Measurements from ENCODE around the gene RENBP.

RENBP gene

GRCh38 chrX:153953342-153953830 lies 8.9 kb upstream of the RENBP start:
- peak; percentile 87 for DNase-seq

DNA sequence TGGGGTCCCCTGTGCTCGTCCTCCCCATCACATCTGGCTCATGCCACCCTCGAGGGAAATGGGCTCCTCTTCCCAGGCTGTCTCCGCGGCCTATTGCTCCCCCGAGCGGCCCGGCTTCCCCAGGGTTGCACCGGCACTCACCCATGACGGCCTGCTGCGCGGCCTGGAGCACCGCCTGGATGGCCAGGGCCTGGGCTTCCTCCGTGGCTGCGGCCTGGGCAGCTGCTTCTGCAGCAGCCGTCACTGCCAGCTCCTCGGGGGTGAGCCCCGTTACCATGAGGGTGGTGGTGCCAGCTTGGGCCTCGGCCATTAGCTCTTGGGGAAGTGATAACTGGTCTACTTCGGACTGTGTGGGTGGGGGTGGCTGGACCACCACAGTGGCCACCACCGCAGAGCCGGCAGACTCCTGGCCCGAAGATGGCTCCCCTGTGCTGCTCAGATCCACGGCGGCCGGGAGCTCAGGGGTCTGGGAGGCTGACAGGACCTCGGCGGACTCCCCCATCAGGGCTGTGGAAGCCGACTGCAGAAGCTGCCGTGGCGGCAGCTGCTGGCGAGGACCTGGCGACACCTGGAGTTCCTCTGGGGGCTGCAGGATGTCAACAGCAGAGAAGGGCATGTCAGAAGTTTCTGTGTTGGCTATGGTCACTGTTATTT lies 8.1 kb upstream of the RENBP start:
- DNase-seq: no peak

GRCh38 chrX:153951683-153952372 lies 7.4 kb upstream of the RENBP start:
- no peak for DNase-seq

DNA sequence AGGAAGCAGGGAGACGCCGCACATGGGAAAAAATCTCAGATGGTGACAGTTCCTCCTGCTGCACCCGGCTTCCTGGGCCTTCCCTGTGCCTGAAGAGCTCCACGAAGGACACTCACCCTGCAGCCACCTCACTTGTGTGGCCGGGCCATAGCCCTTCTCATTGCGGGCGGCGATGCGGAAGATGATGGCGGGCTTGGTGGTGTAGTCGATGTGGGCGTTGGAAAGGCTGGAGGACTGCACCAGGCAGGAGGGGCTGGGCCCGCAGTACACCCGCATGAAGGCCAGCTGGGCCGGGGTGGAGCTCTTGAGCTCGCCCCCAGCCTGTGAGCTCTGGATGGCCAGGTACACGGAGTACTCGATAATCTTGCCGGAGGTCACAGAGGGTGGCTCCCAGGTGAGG lies 5.7 kb upstream of the RENBP start:
- peak; percentile 56 for DNase-seq

DNA sequence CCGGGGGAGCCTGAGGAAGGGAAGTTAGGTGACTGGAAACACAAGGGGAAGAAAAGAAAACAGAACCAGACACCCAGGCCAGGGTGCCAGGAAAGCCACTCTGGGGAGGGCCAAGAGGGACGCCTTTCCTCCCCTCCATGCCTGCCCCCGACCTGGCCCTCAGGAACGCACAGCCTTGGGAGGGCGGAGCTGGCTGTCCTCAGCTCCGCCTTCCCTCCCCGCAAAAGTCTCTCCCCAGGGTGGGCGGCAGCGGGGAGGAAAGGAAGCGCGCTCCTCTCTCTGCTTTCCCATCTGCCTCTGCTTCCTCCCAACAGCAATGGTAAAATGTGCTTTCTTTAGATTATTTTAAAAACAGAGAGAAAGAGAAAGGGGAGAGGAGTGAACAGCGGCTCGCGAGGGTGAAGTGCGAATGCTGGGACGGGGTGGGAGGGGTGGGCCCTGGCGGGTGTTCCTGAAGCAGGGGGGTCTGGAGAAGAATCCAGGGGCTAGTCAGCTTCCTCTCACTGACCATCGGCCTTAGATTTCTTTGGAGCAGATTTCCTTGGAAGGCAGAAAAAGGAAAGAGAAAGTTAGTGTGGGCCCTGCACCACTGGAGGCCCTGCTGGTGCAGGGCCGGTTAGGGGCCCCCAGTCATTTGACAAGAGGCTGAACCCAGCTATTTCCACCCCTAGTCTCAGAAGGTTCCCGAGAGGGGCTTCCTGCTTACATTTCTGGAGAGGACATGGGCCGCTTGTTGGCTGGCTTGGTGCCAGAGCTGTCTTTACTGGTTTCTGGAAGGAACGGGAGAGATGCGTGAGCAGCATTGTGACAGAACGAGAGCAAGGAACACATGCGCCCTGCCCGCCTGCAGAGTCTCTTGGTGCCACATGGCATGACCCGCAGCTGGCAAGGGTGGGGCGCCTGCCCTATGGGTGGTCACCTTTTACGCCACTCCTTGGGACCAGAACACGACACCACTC lies 4.7 kb upstream of the RENBP start:
- DNase-seq: peak; percentile 43

GRCh38 chrX:153948002-153948466 lies 3.6 kb upstream of the RENBP start:
- DNase-seq: peak; percentile 44

DNA sequence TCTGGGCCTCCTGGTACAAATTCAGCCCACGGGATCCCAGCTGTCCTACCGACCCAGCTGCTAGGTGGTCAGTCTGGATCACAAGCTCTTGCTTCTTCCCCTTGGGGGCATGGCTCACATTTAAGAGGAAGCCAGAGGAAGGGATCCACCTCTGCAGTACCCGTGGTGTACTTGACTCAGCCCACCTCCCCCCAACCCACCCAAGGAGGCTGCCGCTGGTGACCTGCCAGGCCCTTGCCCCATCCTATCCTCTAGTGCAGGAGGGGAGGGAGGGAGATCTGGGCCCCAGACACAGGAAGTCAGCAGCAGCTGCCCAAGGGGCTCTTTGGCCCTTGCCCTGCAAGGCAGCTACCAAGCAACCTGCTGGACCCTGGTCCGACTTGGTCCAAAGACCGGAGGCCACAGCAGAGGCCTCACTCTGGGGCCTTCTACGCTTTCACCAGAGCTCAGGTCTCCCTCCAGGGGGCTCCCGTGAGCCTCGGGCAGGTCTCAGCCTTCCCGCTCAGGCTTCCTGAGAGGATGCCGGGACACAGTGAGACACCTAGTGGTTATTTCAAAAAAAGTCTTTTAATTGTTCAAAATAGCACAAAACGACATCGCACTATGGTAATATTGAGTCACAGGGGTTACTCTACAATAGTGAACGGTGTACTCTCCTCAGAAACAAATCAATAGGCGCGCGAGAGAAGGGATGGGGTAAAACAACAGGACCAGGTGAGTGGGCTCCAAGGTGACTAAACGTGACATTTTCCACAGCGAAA lies 2.7 kb upstream of the RENBP start:
- peak; percentile 83 for DNase-seq

DNA sequence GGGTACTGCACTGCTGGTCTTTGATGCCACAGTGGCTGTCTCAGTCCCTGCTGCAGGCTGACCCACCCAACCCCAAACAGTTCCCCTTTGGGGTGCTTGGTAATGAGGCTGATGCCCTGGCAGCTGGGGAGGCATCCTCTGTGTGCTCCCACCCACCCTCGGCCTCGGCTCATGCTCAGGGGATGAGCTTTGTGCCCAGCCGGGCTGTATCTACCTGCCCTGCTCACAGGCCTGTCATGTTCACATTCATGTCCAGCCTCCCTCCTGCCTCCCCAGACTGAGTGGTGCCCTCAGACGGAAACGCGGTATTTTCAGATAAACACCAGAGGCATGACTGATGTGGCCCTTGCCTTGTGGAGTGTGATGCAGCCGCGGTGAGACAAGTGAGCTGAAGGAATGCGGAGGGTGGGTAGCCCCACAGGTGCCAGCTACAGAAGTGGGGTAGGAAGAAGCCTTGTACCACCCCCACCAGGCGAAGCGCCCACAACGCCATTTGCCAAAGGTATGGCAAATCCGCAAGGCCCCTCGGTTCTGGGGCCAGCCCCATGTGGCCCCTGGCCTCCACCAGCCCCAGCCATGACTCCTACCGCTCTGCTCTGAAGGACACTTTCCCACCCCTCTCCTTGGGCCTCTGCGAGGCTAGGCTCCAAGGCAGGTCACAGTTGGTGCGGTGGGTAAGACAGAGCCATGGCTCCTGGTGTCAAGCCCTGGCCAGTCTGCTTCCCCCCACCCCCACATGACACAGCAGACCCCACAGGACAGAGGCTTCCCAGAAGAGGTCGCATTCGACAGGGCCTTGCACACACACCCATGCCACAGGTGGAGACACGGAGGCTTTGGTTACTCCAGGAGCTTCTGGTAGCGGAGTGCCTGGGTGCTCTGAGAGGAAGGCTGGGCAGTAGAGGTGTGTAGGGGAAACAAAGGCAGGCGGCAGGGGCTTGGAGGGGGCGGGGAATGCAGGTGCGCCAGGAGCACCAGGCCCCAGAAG lies 1.8 kb upstream of the RENBP start:
- no peak for DNase-seq

GRCh38 chrX:153944800-153945150 lies 332 bp upstream of the RENBP start:
- no peak for DNase-seq

DNA sequence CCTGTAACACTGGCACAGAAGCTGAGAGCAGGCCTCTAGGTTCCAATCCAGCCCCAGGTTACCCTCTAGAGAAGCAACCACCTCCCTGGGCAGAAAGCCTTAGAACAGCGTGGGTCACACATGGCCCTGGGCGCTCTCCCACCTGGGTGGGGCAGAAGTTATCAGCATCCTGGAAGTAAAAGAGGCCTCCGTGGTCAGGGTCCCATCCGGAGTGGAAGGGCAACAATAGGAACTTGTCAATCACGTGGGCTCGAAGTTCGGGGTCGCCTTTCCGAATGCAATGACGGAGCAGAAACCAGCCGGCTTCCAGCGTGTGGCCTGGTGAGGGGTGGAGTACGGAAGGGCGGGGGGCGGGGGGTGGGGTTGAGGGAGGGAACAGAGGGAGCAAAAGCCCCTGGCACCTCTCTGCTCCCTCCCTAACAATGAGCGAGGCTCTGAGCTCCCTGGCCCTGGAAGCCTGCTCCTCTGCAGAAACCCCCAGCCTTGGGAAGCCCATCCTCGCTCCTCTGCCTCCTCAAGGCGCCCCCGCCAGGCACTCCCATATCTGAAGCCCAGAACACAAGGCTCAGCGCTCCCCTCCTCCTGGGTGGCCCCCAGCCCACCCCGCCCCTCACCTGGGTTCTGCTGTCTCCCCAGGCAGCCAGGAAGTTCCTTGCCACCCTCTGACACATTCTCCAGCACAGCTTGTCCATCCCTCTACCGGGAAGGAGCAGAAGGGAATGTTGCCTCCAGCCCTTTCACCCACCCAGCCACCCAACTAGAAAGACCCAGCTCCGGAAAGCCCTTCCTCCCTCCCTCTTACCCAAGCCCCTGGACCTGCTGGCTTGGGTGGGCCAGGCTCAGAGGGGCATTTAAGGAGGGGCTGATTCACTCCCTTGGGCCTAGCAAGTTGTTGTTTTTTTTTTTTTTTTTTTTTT lies 2.8 kb downstream of the RENBP start:
- DNase-seq: no peak

DNA sequence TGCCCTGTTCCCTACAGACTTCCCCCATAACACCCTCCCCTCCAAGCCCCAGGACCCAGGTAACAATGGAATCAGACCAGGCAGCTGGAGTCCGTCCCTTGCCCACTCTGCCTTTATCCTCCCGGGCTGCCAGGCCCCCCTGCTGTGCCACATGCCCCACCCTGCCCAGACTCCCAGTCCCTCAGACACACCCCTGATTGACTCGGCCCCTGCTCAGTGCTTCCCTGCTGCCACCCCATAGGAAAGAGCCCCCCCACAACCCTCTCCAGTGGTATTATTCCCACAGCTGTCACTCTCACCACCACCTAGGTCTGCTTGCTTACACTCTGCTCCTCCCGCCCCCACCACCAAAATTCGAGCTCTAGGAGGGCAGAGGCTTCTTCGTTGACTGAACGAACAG lies 4.9 kb downstream of the RENBP start:
- no peak for DNase-seq

DNA sequence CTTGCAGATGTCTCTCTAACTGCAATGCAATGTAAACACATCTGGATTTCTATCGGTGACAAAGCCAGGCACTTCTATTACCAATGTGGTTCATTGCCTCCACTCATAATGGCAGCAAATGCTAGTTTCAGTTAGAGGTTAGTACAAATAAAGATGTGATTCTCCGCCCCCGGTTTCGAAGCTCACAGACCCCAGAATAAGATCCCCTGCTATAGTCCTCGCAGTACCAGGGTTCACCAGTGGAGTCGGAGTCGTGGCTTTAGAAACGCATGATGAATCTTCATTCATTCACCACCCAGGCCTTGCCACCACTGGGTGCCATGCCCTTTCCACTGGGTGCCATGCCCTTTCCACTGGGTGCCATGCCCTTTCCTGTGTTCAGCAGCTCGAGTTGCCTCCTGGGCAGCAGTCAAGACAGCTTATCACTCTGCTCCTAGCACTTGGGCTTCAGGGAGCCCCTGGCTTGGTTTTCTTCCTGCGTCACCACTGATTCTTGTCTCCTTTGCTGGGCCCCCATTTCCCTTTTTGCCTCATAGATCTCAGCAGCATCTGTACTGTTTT lies 6.1 kb downstream of the RENBP start:
- no peak for DNase-seq

DNA sequence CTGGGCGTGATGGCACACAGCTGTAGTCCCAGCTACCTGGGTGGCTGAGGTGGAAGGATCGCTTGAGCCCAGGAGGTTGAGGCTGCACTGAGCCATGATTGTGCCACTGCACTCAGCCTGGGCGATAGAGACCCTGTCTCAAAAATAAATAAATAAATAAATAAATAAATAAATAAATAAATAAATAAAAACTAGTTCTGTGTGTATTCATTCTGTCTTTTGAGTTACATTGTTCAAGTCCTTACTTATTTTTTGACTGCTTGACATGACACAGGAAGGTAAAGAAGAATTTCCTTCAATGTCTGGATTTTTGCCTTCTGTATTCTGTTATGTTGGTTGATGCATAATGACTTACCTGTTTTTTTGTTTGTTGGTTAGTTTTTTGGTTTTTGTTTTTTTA lies 7.4 kb downstream of the RENBP start:
- no peak for DNase-seq

DNA sequence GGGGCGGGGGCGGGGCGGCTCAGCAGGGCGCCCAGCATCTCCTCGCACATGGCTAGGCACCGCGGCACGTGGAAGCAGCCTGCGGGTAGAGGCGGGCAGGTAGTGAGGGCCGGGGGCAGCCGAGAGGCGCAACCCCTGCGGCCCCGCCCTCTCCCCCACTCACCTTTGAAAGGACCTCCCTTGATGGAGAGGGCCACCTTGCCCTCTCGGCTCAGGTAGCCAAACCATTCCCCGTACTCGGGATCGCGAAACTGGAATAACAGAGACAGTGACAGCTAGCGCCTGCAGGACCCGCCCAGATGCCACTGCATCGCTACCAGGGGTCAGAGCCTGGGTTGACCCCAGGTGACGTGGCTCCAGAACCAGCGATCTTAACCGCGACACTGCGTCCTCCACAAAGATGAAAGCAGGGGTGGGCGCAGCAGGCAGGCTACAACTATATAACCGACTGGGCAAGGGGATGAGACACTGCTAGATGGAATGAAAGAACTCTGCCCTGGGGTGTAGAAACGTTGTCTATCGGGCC lies 9.1 kb downstream of the RENBP start:
- DNase-seq: peak; percentile 21

DNA sequence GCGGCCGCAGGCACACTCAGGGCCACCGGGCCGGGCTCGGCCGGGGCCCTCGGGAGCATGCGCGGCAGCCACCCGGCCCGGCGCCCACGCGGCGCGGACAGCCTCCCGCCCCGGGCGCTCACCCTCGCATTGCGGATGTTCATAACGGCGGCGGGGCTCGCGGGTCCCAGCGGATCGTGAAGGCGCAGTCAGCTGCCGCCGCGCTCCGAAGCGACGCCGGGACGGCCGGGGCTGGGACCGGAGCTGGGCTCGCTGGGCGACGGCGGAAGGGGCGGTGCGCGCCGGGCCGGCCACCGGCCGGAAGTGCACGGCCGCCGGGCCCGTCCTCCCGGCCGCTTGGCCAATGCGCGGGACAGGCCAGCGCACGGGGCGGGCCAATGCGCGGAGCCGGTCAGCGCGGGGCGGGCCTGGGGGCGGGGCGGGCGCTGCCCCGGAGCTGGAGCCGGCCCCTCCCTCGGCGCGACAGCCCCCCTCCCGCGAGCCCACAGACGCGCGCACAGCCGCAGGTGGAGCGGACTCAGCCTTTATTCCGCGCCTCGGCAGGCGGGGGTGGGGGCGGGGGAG lies 9.6 kb downstream of the RENBP start, which contains the start of gene NAA10:
Gene NAA10 (minus strand): TSS at position 276 of the 564 bp plus-strand sequence. CDS start 133 bp downstream, at position 143.
- DNase-seq: peak; percentile 74

DNA sequence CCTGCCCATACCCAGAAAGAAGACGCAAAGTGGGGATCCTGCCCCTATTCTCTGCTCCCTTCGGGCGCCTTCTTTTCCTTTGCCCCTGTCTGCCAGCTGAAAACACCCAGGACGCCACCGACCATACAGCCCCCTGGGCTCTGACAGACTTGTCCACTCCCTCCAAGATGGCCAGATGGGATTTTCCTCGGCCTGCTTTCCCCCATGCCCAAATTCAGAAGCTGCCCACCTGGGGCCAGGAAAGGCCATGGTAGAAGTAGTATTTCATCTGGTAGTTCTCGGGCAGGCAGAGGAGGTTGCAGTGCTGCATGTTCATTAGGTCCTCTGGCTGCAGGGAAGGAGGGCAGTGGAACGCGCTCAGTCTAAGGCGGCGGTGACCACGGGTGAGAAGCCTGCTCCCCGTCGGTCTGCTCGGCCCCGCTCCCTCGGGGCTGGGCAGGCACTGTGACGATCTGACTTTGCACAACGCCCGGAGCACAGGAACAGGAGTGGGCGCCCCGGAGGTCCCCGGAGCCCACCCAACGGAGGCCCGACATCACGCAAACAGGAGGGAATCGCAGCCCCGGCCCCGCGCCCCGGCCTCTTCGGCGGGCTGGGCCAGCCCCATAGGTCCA lies 10.2 kb downstream of the RENBP start:
- DNase-seq: no peak

- no peak for DNase-seq
Observed at GRCh38 chrX:153933748-153934147, 10.7 kb downstream of the RENBP start.

GRCh38 chrX:153932220-153932915 lies 12.1 kb downstream of the RENBP start:
- DNase-seq: no peak

All from eye (tissue), 1 donor.